GM12892 (cell line): ENCODE results near the gene CGA.

ENCODE experiments used
- POLR2A ChIP-seq: IDR thresholded peaks from 2 replicates; pipeline ENCODE4 v1.6.1; 2011; ENCODE audit warnings: low read depth, low read length, control low read depth
- POLR2AphosphoS5 ChIP-seq: IDR thresholded peaks from 2 replicates; pipeline ENCODE4 v1.6.1; 2011; ENCODE audit warnings: low read depth, low read length, control low read depth

GRCh38 chr6:87136963-87137362 lies 42.1 kb upstream of the CGA start:
- no peak for TF ChIP-seq POLR2AphosphoS5
- TF ChIP-seq POLR2A: no peak
